HT1080 (cell line): ENCODE results near the gene METTL27. TPM values are rescaled to one million over a fixed set of nuclear protein-coding genes. Genes with fewer than 3 reads are reported as not detected.

Experiments
- total RNA-seq: library from RNA; depleted of rRNA; stranded (reverse); fragments of >200 nt; shearing (Covaris generic); gene quantifications from 2 replicates; pipeline ENCODE4 v1.2.3, GENCODE V29; 2014; rRNA removed

Gene METTL27
- total RNA-seq, 1 experiment from 2014 or later = 22.2 TPM

Other genes starting within 250 kb of the METTL27 start
- gene MLXIPL, start 218.0 kb downstream of the METTL27 start, total RNA-seq = not detected in 2 replicates
- gene VPS37D, start 174.7 kb downstream of the METTL27 start, total RNA-seq = 4.7 and 6.2 TPM in 2 replicates
- 3.8 and 11.9 TPM in 2 replicates for gene DNAJC30, start 159.1 kb downstream of the METTL27 start, total RNA-seq
- gene BUD23, start 158.9 kb downstream of the METTL27 start, total RNA-seq = 78.8 and 82.9 TPM in 2 replicates
- gene STX1A, start 122.8 kb downstream of the METTL27 start, total RNA-seq = 51.6 and 69.7 TPM in 2 replicates
- 46.2 and 50.5 TPM in 2 replicates for gene ABHD11, start 103.7 kb downstream of the METTL27 start, total RNA-seq
- not detected in 2 replicates for gene CLDN3, start 72.2 kb downstream of the METTL27 start, total RNA-seq
- gene CLDN4, start 11.5 kb downstream of the METTL27 start, total RNA-seq = 1.2 and 1.7 TPM in 2 replicates
- gene TMEM270, start 18.6 kb upstream of the METTL27 start, total RNA-seq = 0.23 TPM in 1 of 2 replicates, not detected in the other
- gene ELN, start 185.7 kb upstream of the METTL27 start, total RNA-seq = not detected in 2 replicates
- gene LIMK1, start 241.3 kb upstream of the METTL27 start, total RNA-seq = 36.5 and 46.6 TPM in 2 replicates